Measurements from ENCODE around the gene ZNF8.

The ZNF8 gene

GRCh38 chr19:58318297-58318696, 39.5 kb downstream of the ZNF8 start:
- Histone ChIP-seq H3K4me2 (ENCODE audit: low read depth, low read length, poor library complexity, severe bottlenecking) (no peak overlapping the region), H3K27me3 (ENCODE audit: low read length) (no peaks in the 10 kb centered on the region), H2AFZ (ENCODE audit: low read depth, low read length, severe bottlenecking) (no peak overlapping the region), H3K27ac (ENCODE audit: low read depth, low read length) (no peak overlapping the region), H3K9ac (ENCODE audit: low read length) (no peak overlapping the region), H3K9me2 (replicated peaks; ENCODE audit: insufficient read depth, low read length) (no peaks in the 10 kb centered on the region), H3K79me2 (ENCODE audit: insufficient read depth, low read length) (no peaks in the 10 kb centered on the region), H3F3A (ENCODE audit: insufficient read depth) (0 out of 2 replicates have a peak, but pooled peaks cover 4% of the 10 kb centered on the region), H3K4me3 (ENCODE audit: insufficient read depth, low read length, poor library complexity, severe bottlenecking) (no peak overlapping the region), H3K36me3 (ENCODE audit: low read length) (peaks cover 6% of the 10 kb centered on the region), H3K9me3 (ENCODE audit: insufficient read depth, low read length) (no peaks in the 10 kb centered on the region), H4K20me1 (ENCODE audit: low read depth, low read length) (no peaks in the 10 kb centered on the region)
- no peak for TF ChIP-seq EZH2phosphoT487 (conservative IDR thresholded peaks at IDR 0.05; ENCODE audit: low read length)
- TF ChIP-seq CTCF (IDR thresholded peaks at IDR 0.05; ENCODE audit: insufficient read depth, low read length, poor library complexity, severe bottlenecking): no peak

- Histone ChIP-seq H4K20me1 (ENCODE audit: low read depth, low read length) (no peaks in the 10 kb centered on the region), H3K9ac (ENCODE audit: low read length) (no peak overlapping the region), H3K9me2 (replicated peaks; ENCODE audit: insufficient read depth, low read length) (no peaks in the 10 kb centered on the region), H3F3A (ENCODE audit: insufficient read depth) (0 out of 2 replicates have a peak, but pooled peaks cover 4% of the 10 kb centered on the region), H3K4me3 (ENCODE audit: insufficient read depth, low read length, poor library complexity, severe bottlenecking) (no peak overlapping the region), H3K27ac (ENCODE audit: low read depth, low read length) (no peak overlapping the region), H2AFZ (ENCODE audit: low read depth, low read length, severe bottlenecking) (no peak overlapping the region), H3K36me3 (ENCODE audit: low read length) (no peaks in the 10 kb centered on the region), H3K79me2 (ENCODE audit: insufficient read depth, low read length) (no peaks in the 10 kb centered on the region), H3K4me2 (ENCODE audit: low read depth, low read length, poor library complexity, severe bottlenecking) (no peak overlapping the region), H3K9me3 (ENCODE audit: insufficient read depth, low read length) (no peaks in the 10 kb centered on the region), H3K27me3 (ENCODE audit: low read length) (no peaks in the 10 kb centered on the region)
- TF ChIP-seq CTCF (IDR thresholded peaks at IDR 0.05; ENCODE audit: insufficient read depth, low read length, poor library complexity, severe bottlenecking) (no peak), EZH2phosphoT487 (conservative IDR thresholded peaks at IDR 0.05; ENCODE audit: low read length) (no peak)
These were observed 40.5 kb downstream of the ZNF8 start for GRCh38 chr19:58319241-58319640.

DNA sequence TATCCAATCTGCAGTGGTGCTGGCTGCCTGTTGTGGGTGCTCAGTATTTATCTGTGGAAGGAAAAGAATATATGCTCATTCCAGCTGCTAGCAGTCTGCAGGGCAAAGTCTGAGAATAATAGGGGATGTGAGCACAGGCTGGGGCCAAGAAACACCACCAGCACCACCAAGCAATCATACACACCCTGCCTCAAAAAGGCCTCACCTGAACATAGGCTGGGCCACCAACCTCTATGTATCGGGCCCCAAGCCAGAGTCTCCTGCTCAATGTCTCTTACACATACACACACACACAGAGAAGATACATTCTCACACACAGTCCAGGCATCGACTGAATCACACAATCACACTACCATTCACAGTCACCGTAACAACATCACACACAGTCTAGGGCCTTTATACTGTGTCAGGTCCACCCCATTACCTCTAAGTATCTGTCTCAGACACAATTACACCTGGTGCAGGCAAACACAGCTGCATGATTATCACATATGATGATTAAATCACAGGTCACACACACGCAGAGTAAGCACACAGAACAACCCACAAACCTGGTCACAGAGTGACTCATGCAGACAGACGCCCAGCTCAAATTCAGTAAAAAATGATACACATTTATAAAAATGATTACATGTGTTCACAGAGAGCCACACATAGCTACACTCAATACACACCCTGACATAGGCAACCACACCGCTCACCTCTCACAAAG, 46.7 kb downstream of the ZNF8 start:
- Histone ChIP-seq H3K9ac (ENCODE audit: low read length) (peak overlapping the region; percentile 72), H4K20me1 (ENCODE audit: low read depth, low read length) (no peaks in the 10 kb centered on the region)

More for the DNA sequence above, 46.7 kb downstream of the ZNF8 start:
- Histone ChIP-seq H3F3A (ENCODE audit: insufficient read depth) (no peaks in the 10 kb centered on the region), H3K27ac (ENCODE audit: low read depth, low read length) (no peak overlapping the region), H3K36me3 (ENCODE audit: low read length) (no peaks in the 10 kb centered on the region), H2AFZ (ENCODE audit: low read depth, low read length, severe bottlenecking) (no peak overlapping the region), H3K9me2 (replicated peaks; ENCODE audit: insufficient read depth, low read length) (no peaks in the 10 kb centered on the region), H3K4me2 (ENCODE audit: low read depth, low read length, poor library complexity, severe bottlenecking) (peak overlapping the region; percentile 66), H3K4me3 (ENCODE audit: insufficient read depth, low read length, poor library complexity, severe bottlenecking) (peak overlapping the region; percentile 82), H3K79me2 (ENCODE audit: insufficient read depth, low read length) (peaks cover 6% of the 10 kb centered on the region; the same call in 1 of the 2 replicates), H3K27me3 (ENCODE audit: low read length) (no peaks in the 10 kb centered on the region), H3K9me3 (ENCODE audit: insufficient read depth, low read length) (no peaks in the 10 kb centered on the region)
- TF ChIP-seq CTCF (IDR thresholded peaks at IDR 0.05; ENCODE audit: insufficient read depth, low read length, poor library complexity, severe bottlenecking): no peak
- TF ChIP-seq EZH2phosphoT487 (conservative IDR thresholded peaks at IDR 0.05; ENCODE audit: low read length): no peak
